HepG2 (cell line): ENCODE measurements around the gene AGAP1. TPM values are rescaled to one million over a fixed set of nuclear protein-coding genes. Genes with fewer than 3 reads are reported as not detected.

Experiments
- ATAC-seq: fragments of 200-7000 bp; cut with Tn5 transposase; 3 replicates; pipeline ENCODE4 v1.9.1; 2020; ENCODE audit warnings: mild to moderate bottlenecking, moderate library complexity
- BruUV-seq: library from RNA; stranded (reverse); fragments of 400-500 nt; replicated peaks from 2 replicates; lab custom pipeline; 2021; lab: Mats Ljungman, UMichigan
- CTCF ChIA-PET: fragments of 300-600 bp; formaldehyde crosslinking; extraction: SDS; loops from one replicate; lab custom pipeline; 2021; ENCODE audit warnings: low total read pairs, inconsistent platforms, low intra/inter-chr PET ratio; lab: Yijun Ruan, JAX
- POLR2A ChIA-PET: fragments of 350-600 bp; sonication (Branson Sonifier 250); formaldehyde crosslinking; loops from one replicate; lab custom pipeline; 2020; ENCODE audit warnings: antibody characterized with exemption, inconsistent platforms; lab: Yijun Ruan, JAX
- DNase-seq: peaks from one replicate; pipeline ENCODE4 v3.0.0-alpha.2; 2015; ENCODE audit warnings: low spot score
- FAIRE-seq: peaks from 3 replicates; lab custom pipeline; 2011; peaks lifted over from hg19 to GRCh38; lab: Jason Lieb, UNC
- H2AFZ ChIP-seq: one replicate; pipeline ENCODE4 v1.6.1; 2011; ENCODE audit warnings: low read length, inconsistent platforms
- H3K27ac ChIP-seq: fragments of 300-600 bp; 3 replicates; pipeline ENCODE4 v1.8.0; 2011; ENCODE audit warnings: mixed run types, mild to moderate bottlenecking, mixed read lengths, low read length, inconsistent platforms; ENCODE audit not compliant: insufficient read depth; ENCODE audit errors: extremely low read length
- H3K27me3 ChIP-seq, 2 experiments: fragments of 200-600 bp in 1 of 2; 2 replicates in 1 of 2; 3 replicates in 1 of 2; pipeline versions ENCODE4 v1.6.0 to v1.8.0; 2011; ENCODE audit warnings: low read length in 2 of 2, mild to moderate bottlenecking in 2 of 2, moderate library complexity in 2 of 2, inconsistent platforms in 1 of 2; ENCODE audit not compliant: insufficient read depth in 2 of 2, control insufficient read depth in 1 of 2
- H3K36me3 ChIP-seq, 2 experiments: fragments of 200-600 bp in 1 of 2; replicated peaks in 1 of 2; 2 replicates in 1 of 2; 3 replicates in 1 of 2; pipeline versions ENCODE4 v1.5.1 to v1.8.0; 2011; ENCODE audit warnings: low read length in 2 of 2, inconsistent platforms in 1 of 2; ENCODE audit not compliant: insufficient read depth in 2 of 2, control insufficient read depth in 1 of 2
- H3K4me1 ChIP-seq: 2 replicates; pipeline ENCODE4 v1.5.1; 2012; ENCODE audit warnings: low read length, inconsistent platforms; ENCODE audit not compliant: insufficient read depth
- H3K4me2 ChIP-seq: 2 replicates; pipeline ENCODE4 v1.6.0; 2011; ENCODE audit warnings: low read depth, low read length, inconsistent platforms
- H3K4me3 ChIP-seq, 3 experiments: fragments of 200-600 bp in 1 of 3; sonication (generic), shearing (Covaris generic) in 1 of 3; replicated peaks in 1 of 3; 2 replicates each; pipeline ENCODE4 v1.5.1; 2011 to 2016; ENCODE audit warnings: low read length in 3 of 3, inconsistent platforms in 2 of 3, low read depth in 2 of 3, mild to moderate bottlenecking in 2 of 3, control low read depth in 1 of 3, mixed read lengths in 1 of 3; ENCODE audit not compliant: insufficient read depth in 1 of 3
- H3K79me2 ChIP-seq: one replicate; pipeline ENCODE4 v1.6.1; 2011; ENCODE audit warnings: low read length, inconsistent platforms; ENCODE audit not compliant: insufficient read depth
- H3K9ac ChIP-seq: 2 replicates; pipeline ENCODE4 v1.6.0; 2011; ENCODE audit warnings: mild to moderate bottlenecking, low read depth, low read length, inconsistent platforms; ENCODE audit not compliant: insufficient read depth
- H3K9me3 ChIP-seq: 2 replicates; pipeline ENCODE4 v1.5.1; 2012; ENCODE audit warnings: mild to moderate bottlenecking, low read length
- H4K20me1 ChIP-seq: 2 replicates; pipeline ENCODE4 v1.6.0; 2011; ENCODE audit warnings: inconsistent platforms, mild to moderate bottlenecking, low read length, moderate library complexity; ENCODE audit not compliant: insufficient read depth
- ATF7-NPFF ChIP-seq: sonication (generic); formaldehyde crosslinking; IDR thresholded peaks from 2 replicates; pipeline ENCODE4 v1.8.1; 2023; ENCODE audit warnings: mild to moderate bottlenecking, low read depth, missing genetic modification reagents, moderate library complexity
- MTF2 ChIP-seq: sonication (generic); formaldehyde crosslinking; IDR thresholded peaks from 2 replicates; pipeline ENCODE4 v1.5.0; 2020; ENCODE audit warnings: missing genetic modification reagents, borderline replicate concordance
- NCOA1 ChIP-seq: sonication (generic); formaldehyde crosslinking; IDR thresholded peaks from 2 replicates; pipeline ENCODE4 v1.9.0; 2021; ENCODE audit warnings: missing genetic modification reagents
- POGZ ChIP-seq: sonication (generic); formaldehyde crosslinking; IDR thresholded peaks from 2 replicates; pipeline ENCODE4 v1.4.0; 2020; ENCODE audit warnings: mild to moderate bottlenecking, missing genetic modification reagents
- RORA ChIP-seq: sonication (generic); formaldehyde crosslinking; IDR thresholded peaks from 2 replicates; pipeline ENCODE4 v1.5.0; 2020; ENCODE audit warnings: mild to moderate bottlenecking, missing genetic modification reagents, moderate library complexity
- ZBTB21 ChIP-seq: sonication (generic); formaldehyde crosslinking; IDR thresholded peaks from 2 replicates; pipeline ENCODE4 v1.4.0; 2020; ENCODE audit warnings: missing genetic modification reagents
- ZNF598 ChIP-seq: sonication (generic); formaldehyde crosslinking; IDR thresholded peaks from 2 replicates; pipeline ENCODE4 v1.5.1; 2020; ENCODE audit warnings: mild to moderate bottlenecking, missing genetic modification reagents, borderline replicate concordance
- WGBS: methylation state at CpG from one replicate; pipeline ENCODE4 v1.1.6; 2017; ENCODE audit warnings: low lambda C conversion rate; 5-methylcytosine and 5-hydroxymethylcytosine counted together
- in situ Hi-C: cut with HindIII; loops from 2 replicates; pipeline ENCODE4 v1.10.0; 2017; ENCODE audit warnings: low pct_unique_long_range_greater_than_20kb; ENCODE audit not compliant: extremely low pct_ligation_motif_present
- intact Hi-C: fragments of 100-400 bp; cut with micrococcal nuclease; formaldehyde crosslinking; loops from one replicate; pipeline ENCODE4 v1.10.0; 2022; ENCODE audit not compliant: unreplicated experiment
- polyA plus RNA-seq, 8 experiments: library from polyadenylated mRNA; depleted of rRNA in 3 of 8; stranded (reverse) in 7 of 8; unstranded in 1 of 8; fragments of >200 nt; fragmentation: Illumina TruSeq in 4 of 8; extraction: Trizol in 4 of 8; gene quantifications; 2 replicates each; pipeline versions ENCODE4 v1.2.1 to v1.2.3, GENCODE V29; 2011 to 2016; ENCODE audit warnings: low read depth in 4 of 8, missing spikeins in 1 of 8, mixed read lengths in 1 of 8; ENCODE audit not compliant: insufficient read depth in 1 of 8
- total RNA-seq, 5 experiments: library from RNA; depleted of rRNA; stranded (reverse); fragments of >200 nt; fragmentation: Illumina TruSeq; extraction: Trizol; gene quantifications; 2 replicates each; pipeline ENCODE4 v1.2.3, GENCODE V29; 2016; ENCODE audit warnings: low read depth in 1 of 5
- TF ChIP-seq, protein P1 (sequence below): sonication (generic); formaldehyde crosslinking; IDR thresholded peaks from 2 replicates; pipeline ENCODE4 v1.5.1; 2020; ENCODE audit warnings: mild to moderate bottlenecking, moderate library complexity, missing genetic modification reagents
- TF ChIP-seq, protein P2 (sequence below): sonication (generic); formaldehyde crosslinking; IDR thresholded peaks from 2 replicates; pipeline ENCODE4 v1.5.1; 2020; ENCODE audit warnings: mild to moderate bottlenecking, missing genetic modification reagents

Gene AGAP1
- total and polyA plus RNA-seq, 2 of the 13 experiments (the other 11 are each of a cell fraction or from before 2014, with no cell fraction given): 21.2 to 32.7 TPM

- Histone ChIP-seq H3K9ac (no peak overlapping the region), H3K4me2 (no peak overlapping the region), H3K27ac (no peak overlapping the region), H3K79me2 (peaks cover 49% of the 10 kb centered on the region), H3K36me3 (no peaks in the 10 kb centered on the region), H4K20me1 (peaks cover 18% of the 10 kb centered on the region; the same call in 1 of the 2 replicates), H3K27me3 (no peaks in the 10 kb centered on the region), H2AFZ (no peak overlapping the region), H3K4me1 (0 out of 2 replicates have a peak, but pooled peaks cover 6% of the 10 kb centered on the region), H3K9me3 (no peaks in the 10 kb centered on the region), H3K4me3 (no peak overlapping the region)
- in situ Hi-C loops: no loop called here
- WGBS: 89% methylated on average over 18 of the region's 18 CpGs
- ChIA-PET CTCF (no interaction called here), POLR2A (no interaction called here)
- TF ChIP-seq ZNF598 (CRISPR knock-in tag) (no peak), MTF2 (no peak), ZBTB21 (CRISPR knock-in tag) (no peak), NCOA1 (CRISPR knock-in tag) (no peak), POGZ (CRISPR knock-in tag) (no peak), RORA (CRISPR knock-in tag) (no peak), ATF7-NPFF (CRISPR knock-in tag) (no peak)
- TF ChIP-seq, protein P1, sequence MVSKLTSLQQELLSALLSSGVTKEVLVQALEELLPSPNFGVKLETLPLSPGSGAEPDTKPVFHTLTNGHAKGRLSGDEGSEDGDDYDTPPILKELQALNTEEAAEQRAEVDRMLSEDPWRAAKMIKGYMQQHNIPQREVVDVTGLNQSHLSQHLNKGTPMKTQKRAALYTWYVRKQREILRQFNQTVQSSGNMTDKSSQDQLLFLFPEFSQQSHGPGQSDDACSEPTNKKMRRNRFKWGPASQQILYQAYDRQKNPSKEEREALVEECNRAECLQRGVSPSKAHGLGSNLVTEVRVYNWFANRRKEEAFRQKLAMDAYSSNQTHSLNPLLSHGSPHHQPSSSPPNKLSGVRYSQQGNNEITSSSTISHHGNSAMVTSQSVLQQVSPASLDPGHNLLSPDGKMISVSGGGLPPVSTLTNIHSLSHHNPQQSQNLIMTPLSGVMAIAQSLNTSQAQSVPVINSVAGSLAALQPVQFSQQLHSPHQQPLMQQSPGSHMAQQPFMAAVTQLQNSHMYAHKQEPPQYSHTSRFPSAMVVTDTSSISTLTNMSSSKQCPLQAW (CRISPR knock-in tag): no peak
- TF ChIP-seq, protein P2, sequence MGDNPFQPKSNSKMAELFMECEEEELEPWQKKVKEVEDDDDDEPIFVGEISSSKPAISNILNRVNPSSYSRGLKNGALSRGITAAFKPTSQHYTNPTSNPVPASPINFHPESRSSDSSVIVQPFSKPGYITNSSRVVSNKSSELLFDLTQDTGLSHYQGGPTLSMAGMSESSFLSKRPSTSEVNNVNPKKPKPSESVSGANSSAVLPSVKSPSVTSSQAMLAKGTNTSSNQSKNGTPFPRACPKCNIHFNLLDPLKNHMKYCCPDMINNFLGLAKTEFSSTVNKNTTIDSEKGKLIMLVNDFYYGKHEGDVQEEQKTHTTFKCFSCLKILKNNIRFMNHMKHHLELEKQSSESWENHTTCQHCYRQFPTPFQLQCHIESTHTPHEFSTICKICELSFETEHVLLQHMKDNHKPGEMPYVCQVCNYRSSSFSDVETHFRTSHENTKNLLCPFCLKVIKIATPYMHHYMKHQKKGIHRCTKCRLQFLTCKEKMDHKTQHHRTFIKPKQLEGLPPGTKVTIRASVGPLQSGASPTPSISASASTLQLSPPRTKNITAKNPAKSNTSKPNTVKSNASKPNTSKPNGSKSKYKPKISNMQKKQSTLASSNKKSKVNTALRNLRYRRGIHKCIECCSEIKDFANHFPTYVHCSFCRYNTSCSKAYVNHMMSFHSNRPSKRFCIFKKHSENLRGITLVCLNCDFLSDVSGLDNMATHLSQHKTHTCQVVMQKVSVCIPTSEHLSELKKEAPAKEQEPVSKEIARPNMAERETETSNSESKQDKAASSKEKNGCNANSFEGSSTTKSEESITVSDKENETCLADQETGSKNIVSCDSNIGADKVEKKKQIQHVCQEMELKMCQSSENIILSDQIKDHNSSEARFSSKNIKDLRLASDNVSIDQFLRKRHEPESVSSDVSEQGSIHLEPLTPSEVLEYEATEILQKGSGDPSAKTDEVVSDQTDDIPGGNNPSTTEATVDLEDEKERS (CRISPR knock-in tag): no peak
- no TSS peak for BruUV-seq
- FAIRE-seq: no peak
- DNase-seq: no peak
- intact Hi-C loops: no loop called here
- ATAC-seq: no peak
These were observed 113.8 kb downstream of the AGAP1 start for GRCh38 chr2:235607546-235608199.
